ENCODE data around the gene RBM33.
A peak's percentile ranks its signal among the peaks of the same experiment; 100 is the strongest.

Gene RBM33

DNA sequence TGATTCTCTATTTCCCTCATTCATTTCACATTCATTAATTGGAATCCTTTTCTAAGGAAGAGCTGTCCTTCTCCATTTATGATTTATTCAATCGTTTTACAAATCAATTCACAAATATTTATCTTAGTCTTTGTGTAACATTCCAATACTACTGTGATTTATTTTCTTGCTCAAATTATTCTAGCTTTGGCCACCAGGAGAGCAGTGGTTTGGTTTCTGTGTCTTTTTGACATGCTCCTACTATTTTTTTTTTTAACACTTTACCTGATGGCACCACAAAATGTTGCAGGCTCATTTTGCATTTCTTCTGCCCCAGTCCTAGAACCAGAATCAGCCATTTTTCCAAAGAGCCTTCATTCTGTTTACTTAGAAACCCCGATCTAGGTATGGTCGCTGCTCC, 13.3 kb upstream of the RBM33 start:
- DNase-seq, result no peak

- DNase-seq, result no peak
These were observed 8.6 kb upstream of the RBM33 start for GRCh38 chr7:155635817-155636216.

DNA sequence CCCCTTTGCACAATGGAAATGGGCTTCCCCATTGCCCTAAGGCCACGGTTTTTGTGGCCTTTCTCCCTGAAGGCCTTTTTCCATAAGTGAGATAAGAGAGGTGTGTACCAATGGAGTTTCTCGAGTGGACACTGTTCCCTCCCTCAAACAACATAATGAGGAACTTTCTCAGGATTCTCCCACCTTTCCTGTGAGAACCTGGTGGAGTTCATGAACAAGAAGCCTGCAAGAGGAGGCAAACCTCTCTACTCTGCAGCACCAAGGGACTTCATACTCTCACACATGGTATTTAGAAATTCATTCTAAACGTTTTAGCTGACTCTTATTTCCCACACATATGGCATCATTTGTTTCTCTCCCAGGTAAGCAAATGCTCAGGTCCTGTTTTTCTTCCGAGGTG, 7.3 kb upstream of the RBM33 start:
- no peak for DNase-seq

GRCh38 chr7:155638366-155638765, 6.1 kb upstream of the RBM33 start:
- no peak for DNase-seq

DNA sequence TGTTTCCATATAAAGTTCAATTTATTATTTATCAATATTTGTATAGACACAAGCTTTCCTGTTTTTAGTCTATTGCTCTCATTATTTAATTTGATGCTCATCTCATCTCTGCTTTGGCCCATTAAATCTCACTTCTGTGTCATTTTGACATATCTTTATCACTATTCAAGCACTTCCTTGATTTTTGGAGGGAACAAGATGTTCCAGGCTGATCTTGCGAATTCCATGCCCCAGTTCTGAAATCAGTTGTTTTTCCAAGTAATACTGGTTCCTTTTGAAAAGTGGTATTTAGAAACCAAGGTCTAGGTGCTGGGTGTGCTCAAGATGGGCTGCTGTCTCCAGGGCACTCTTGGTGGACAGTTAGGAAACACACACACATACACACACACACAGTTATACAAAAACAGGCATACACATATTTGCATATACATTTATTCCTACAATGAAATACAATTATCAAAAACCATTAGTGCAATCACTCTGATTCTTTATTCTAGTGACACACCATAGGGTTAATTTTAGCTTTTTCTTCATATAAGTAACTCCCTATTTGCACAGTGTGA, 4.4 kb upstream of the RBM33 start:
- DNase-seq, result no peak

- no peak for DNase-seq
These were observed 3.8 kb upstream of the RBM33 start for GRCh38 chr7:155640629-155641028.

GRCh38 chr7:155643804-155644177, 670 bp upstream of the RBM33 start:
- no peak for DNase-seq

DNA sequence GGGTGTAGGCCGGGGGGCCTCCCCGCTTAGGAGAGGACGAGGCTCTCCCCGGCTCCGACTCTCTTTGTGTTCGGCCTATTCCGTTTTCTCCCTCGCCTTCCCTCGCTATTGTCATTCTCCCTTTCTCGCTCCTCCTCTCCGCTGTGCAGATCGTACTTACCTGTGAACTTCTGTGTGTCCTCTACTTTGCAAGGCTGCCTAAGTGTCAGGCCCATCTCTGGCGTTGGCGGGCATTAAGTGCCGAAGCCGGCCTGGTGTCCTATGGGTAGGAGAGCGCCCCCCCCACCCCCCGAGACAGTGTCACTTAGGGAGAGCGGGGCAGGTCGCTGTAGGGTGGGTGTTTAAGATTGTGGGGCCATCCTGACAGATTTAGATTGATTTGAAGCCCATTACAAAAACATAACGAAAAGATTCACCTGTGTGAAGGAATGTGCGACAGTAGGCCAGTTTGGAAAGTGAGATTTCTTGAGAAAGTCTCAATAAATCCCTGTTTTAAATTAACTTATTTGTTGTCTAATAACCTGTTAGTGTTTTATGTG, 579 bp downstream of the RBM33 start:
- peak; percentile 33 for DNase-seq

DNA sequence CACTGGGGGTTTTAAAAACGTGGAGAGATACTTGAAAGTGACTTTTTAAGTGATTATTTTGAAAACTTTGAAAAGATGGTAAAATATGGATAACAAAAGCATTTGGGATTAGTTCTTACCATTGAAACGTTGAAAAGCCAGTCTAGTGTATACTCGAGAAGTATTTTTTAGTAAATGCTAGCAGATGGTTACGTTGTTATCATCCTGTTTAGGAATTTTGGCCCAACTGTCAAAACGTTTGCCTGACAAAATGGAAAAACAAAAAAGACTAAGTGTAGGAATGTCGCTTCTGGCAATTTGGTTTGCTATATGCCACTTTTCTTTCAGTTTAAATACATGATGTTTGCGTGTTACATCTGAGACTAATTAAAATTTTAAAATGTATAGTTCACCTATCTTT, 1.2 kb downstream of the RBM33 start:
- DNase-seq, result no peak

DNA sequence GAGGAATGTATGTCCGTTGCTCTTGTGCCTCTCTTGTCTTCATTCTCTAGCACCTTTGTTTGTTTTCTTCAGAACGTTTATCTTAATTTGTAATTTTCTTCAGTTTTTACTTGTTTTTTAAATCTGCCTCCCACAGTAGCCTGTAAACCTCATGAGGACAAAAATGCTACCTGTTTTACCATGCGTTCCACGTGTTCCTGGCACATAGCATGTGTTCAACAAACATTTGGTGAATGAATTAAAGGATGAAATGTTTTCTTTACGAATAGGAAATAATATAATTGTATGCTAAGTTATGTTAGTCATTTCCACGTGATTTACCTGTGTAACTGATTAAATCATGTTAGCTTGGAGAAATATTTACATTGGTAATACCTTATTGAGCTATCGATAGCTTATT, 2.2 kb downstream of the RBM33 start:
- DNase-seq, result no peak

DNA sequence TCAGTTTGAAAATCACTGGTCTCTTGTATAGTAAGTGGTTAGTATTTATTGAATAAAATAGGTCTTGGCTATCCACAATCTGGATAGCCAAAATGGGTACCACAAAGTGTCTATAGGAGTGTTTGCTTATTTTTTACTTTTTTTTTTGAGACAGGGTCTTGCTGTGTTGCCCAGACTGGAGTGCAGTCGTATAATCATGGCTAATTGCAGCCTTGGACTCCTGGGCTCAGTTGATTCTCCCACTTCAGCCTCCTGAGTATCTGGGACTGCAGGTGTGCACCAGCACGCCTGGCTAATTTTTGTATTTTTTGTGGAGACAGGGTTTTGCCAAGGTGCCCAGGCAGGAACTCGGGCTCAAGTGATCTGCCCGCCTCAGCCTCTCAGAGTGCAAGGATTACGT, 2.8 kb downstream of the RBM33 start:
- no peak for DNase-seq

DNA sequence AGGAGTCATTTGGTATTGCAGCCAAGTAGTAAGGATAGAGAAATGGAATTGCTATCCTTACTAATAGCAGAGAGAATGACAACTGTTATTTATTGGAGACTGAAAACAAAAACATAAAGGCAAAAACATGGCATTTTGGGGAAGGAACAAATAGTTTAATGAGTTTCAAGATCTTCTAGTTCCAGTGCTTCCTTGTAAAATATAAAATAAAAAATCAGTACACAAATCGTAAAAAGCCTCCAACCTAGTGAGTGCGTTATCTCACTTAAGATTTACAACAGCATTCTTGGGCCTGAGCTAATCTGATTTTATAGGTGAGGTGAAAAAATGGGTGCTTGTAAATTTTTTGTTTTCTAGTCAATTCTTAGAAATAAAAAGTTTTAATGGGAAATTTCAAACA, 3.3 kb downstream of the RBM33 start:
- no peak for DNase-seq

GRCh38 chr7:155648752-155649339, 4.4 kb downstream of the RBM33 start:
- DNase-seq, result no peak

GRCh38 chr7:155649588-155649987, 5.1 kb downstream of the RBM33 start:
- no peak for DNase-seq

- DNase-seq, result no peak
These were observed 8.0 kb downstream of the RBM33 start for GRCh38 chr7:155652156-155653114.

GRCh38 chr7:155653803-155654202, 9.3 kb downstream of the RBM33 start:
- DNase-seq, result no peak

- no peak for DNase-seq
These were observed 12.4 kb downstream of the RBM33 start for GRCh38 chr7:155656891-155657290.

DNA sequence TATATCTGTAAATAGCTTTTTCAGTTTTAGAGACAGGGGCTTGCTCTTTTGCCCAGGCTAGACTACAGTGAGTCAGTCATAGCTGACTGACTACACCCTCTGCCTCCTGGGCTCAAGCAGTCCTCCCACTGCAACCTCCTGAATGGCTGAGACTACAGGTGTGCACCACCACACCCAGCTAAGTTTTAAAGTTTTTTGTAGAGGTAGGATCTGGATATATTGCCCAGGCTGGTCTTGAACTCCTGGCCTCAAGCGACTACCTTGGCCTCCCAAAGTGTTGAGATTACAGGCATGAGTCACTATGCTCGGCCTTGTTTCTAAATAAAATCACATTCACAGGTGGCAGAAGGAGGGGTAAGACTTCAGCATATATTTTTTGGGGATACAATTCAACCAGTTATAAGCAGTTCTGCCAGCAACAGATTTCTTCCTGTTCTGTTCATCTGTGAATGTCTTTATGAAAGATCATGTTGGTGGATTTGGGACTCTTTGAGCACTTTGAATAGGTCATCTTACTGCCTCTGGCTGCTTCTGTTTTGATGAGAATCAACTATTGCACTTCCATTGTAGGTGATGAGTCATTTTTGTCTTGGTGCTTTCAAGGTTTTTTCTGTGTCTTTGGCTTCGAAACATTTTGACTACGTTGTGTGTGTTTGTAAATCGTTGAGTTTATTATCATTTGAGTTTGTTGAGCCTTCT, 15.7 kb downstream of the RBM33 start:
- DNase-seq, result no peak

GRCh38 chr7:155660758-155661093, 16.3 kb downstream of the RBM33 start:
- DNase-seq, result no peak

GRCh38 chr7:155662343-155663043, 18.0 kb downstream of the RBM33 start:
- no peak for DNase-seq

DNA sequence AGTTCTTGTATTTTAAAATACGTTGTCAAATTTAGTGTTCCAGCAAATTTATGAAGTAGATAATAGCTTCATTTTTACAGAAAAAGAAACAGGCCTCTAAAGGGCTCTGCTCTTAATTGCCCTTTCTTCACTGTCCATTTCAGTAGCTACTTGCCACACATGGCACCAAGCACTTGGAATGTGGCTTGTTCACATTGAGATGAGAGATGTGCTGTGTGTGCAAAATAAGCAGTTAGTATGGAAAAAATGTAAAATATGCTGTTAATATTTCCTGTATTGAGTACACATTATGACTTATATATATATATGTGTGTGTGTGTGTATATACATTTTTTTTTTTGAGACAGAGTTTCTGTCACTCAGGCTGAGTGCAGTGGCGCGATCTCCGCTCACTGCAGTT, 19.5 kb downstream of the RBM33 start:
- DNase-seq, result no peak

GRCh38 chr7:155665079-155665956, 20.9 kb downstream of the RBM33 start:
- DNase-seq, result no peak
